GM12878 (cell line): ENCODE measurements around the gene LHFPL5. TPM values are rescaled to one million over a fixed set of nuclear protein-coding genes. Genes with fewer than 3 reads are reported as not detected.

Source experiments
- ATAC-seq: fragments of 200-7000 bp; cut with Tn5 transposase; 3 replicates; pipeline ENCODE4 v1.9.1; 2020; ENCODE audit warnings: mild to moderate bottlenecking, moderate library complexity
- BruUV-seq: library from RNA; stranded (reverse); fragments of 400-500 nt; replicated peaks from 2 replicates; lab custom pipeline; 2021; lab: Mats Ljungman, UMichigan
- CTCF ChIA-PET: fragments of 300-600 bp; sonication (Branson Sonifier 250); formaldehyde crosslinking; extraction: SDS; loops from one replicate; lab custom pipeline; 2021; ENCODE audit warnings: inconsistent platforms; lab: Yijun Ruan, JAX
- POLR2A ChIA-PET: fragments of 350-600 bp; formaldehyde crosslinking; extraction: SDS; loops from one replicate; lab custom pipeline; 2021; ENCODE audit warnings: inconsistent platforms; lab: Charles Lee
- RAD21 ChIA-PET: fragments of 300-600 bp; sonication (Branson Sonifier 250); formaldehyde crosslinking; loops from one replicate; lab custom pipeline; 2023; ENCODE audit warnings: antibody characterized with exemption; ENCODE audit not compliant: unreplicated experiment; lab: Charles Lee
- SMC1A ChIA-PET: fragments of 300-600 bp; sonication (Branson Sonifier 250); formaldehyde crosslinking; loops from one replicate; lab custom pipeline; 2023; ENCODE audit not compliant: unreplicated experiment, uncharacterized antibody; lab: Charles Lee
- DNase-seq: peaks from one replicate; pipeline ENCODE4 v3.0.0-alpha.2; 2011; ENCODE audit warnings: low read depth, low spot score
- FAIRE-seq: peaks from 3 replicates; lab custom pipeline; 2011; peaks lifted over from hg19 to GRCh38; lab: Jason Lieb, UNC
- H2AFZ ChIP-seq: 2 replicates; pipeline ENCODE4 v1.6.0; 2011; ENCODE audit warnings: low read depth, low read length, control low read depth; ENCODE audit not compliant: control insufficient read depth
- H3K27ac ChIP-seq: 2 replicates; pipeline ENCODE4 v1.5.1; 2011; ENCODE audit warnings: control low read depth; ENCODE audit not compliant: control insufficient read depth, insufficient read depth
- H3K27me3 ChIP-seq, 2 experiments: replicated peaks in 1 of 2; 2 replicates each; pipeline versions ENCODE4 v1.6.0 to v1.6.1; 2011; ENCODE audit warnings: low read length in 1 of 2; ENCODE audit not compliant: control insufficient read depth in 2 of 2, insufficient read depth in 2 of 2
- H3K36me3 ChIP-seq, 2 experiments: 2 replicates each; pipeline ENCODE4 v1.5.1; 2011; ENCODE audit warnings: low read length in 1 of 2; ENCODE audit not compliant: control insufficient read depth in 2 of 2, insufficient read depth in 2 of 2
- H3K4me1 ChIP-seq: 2 replicates; pipeline ENCODE4 v1.6.1; 2011; ENCODE audit warnings: mild to moderate bottlenecking, low read length, moderate library complexity, mixed read lengths; ENCODE audit not compliant: control insufficient read depth, insufficient read depth
- H3K4me2 ChIP-seq: 2 replicates; pipeline ENCODE4 v1.6.0; 2011; ENCODE audit warnings: control low read depth; ENCODE audit not compliant: control insufficient read depth, insufficient read depth
- H3K4me3 ChIP-seq: fragments of 200-600 bp; sonication (generic); 2 replicates; pipeline ENCODE4 v1.5.1; 2016
- H3K79me2 ChIP-seq: 2 replicates; pipeline ENCODE4 v1.6.0; 2011; ENCODE audit warnings: low read length; ENCODE audit not compliant: control insufficient read depth, insufficient read depth
- H3K9ac ChIP-seq: 2 replicates; pipeline ENCODE4 v1.8.0; 2011; ENCODE audit warnings: low read length, control low read depth, mixed read lengths; ENCODE audit not compliant: control insufficient read depth, insufficient read depth
- H3K9me3 ChIP-seq: replicated peaks from 3 replicates; pipeline ENCODE4 v1.5.1; 2011; ENCODE audit warnings: mild to moderate bottlenecking, low read length; ENCODE audit not compliant: control insufficient read depth, insufficient read depth
- H4K20me1 ChIP-seq: 2 replicates; pipeline ENCODE4 v1.6.0; 2011; ENCODE audit not compliant: control insufficient read depth, insufficient read depth
- ASH2L ChIP-seq: fragments of 300-600, 200-600 bp; sonication (generic); IDR thresholded peaks from 2 replicates; pipeline ENCODE4 v1.6.1; 2017; ENCODE audit warnings: low read depth, mild to moderate bottlenecking, borderline replicate concordance
- E4F1 ChIP-seq: fragments of 450-650 bp; IDR thresholded peaks from 2 replicates; pipeline ENCODE4 v1.6.1; 2018; ENCODE audit warnings: borderline replicate concordance, mild to moderate bottlenecking; ENCODE audit not compliant: partially characterized antibody
- ESRRA ChIP-seq: IDR thresholded peaks from 2 replicates; pipeline ENCODE4 v1.6.1; 2012; ENCODE audit warnings: mild to moderate bottlenecking, low read length, improper control_type of control experiment
- IKZF1 ChIP-seq: fragments of 450-650 bp; conservative IDR thresholded peaks from 2 replicates; pipeline ENCODE4 v1.6.1; 2017; ENCODE audit warnings: antibody characterized with exemption, mild to moderate bottlenecking
- IRF3 ChIP-seq: fragments of 450-650 bp; IDR thresholded peaks from 2 replicates; pipeline ENCODE4 v1.6.1; 2014; ENCODE audit warnings: mild to moderate bottlenecking
- IRF4 ChIP-seq: IDR thresholded peaks from 2 replicates; pipeline ENCODE4 v1.6.1; 2011; ENCODE audit warnings: low read depth, low read length
- MTA2 ChIP-seq: fragments of 450-650 bp; IDR thresholded peaks from 2 replicates; pipeline ENCODE4 v1.6.1; 2016; ENCODE audit warnings: low read depth, mild to moderate bottlenecking, moderate library complexity
- NFIC ChIP-seq: IDR thresholded peaks from 2 replicates; pipeline ENCODE4 v1.6.1; 2012; ENCODE audit warnings: low read depth, mild to moderate bottlenecking, inconsistent platforms, low read length, moderate library complexity
- POLR2AphosphoS2 ChIP-seq: IDR thresholded peaks from 2 replicates; pipeline ENCODE4 v1.6.1; 2011; ENCODE audit warnings: low read depth, mild to moderate bottlenecking, low read length, improper control_type of control experiment, moderate library complexity
- POLR2AphosphoS5 ChIP-seq: IDR thresholded peaks from 2 replicates; pipeline ENCODE4 v1.6.1; 2011; ENCODE audit warnings: mild to moderate bottlenecking, low read length, inconsistent platforms
- POU2F2 ChIP-seq: IDR thresholded peaks from 3 replicates; pipeline ENCODE4 v1.6.1; 2011; ENCODE audit warnings: low read depth, mild to moderate bottlenecking, low read length, borderline replicate concordance
- RELA ChIP-seq: fragments of 450-650 bp; IDR thresholded peaks from 2 replicates; pipeline ENCODE4 v1.8.0; 2014; ENCODE audit warnings: borderline replicate concordance; ENCODE audit not compliant: partially characterized antibody
- RFX5 ChIP-seq: IDR thresholded peaks from 2 replicates; pipeline ENCODE4 v1.6.1; 2011; ENCODE audit warnings: low read depth, low read length, improper control_type of control experiment
- SMAD1 ChIP-seq: fragments of 450-650 bp; IDR thresholded peaks from 2 replicates; pipeline ENCODE4 v1.6.1; 2018; ENCODE audit warnings: mild to moderate bottlenecking, low read depth; ENCODE audit not compliant: partially characterized antibody
- STAT3 ChIP-seq: IDR thresholded peaks from 2 replicates; pipeline ENCODE4 v1.6.1; 2011; ENCODE audit warnings: low read depth, low read length, improper control_type of control experiment
- SUZ12 ChIP-seq: fragments of 200-600 bp; sonication (generic); IDR thresholded peaks from one replicate; pipeline ENCODE4 v1.6.1; 2018; ENCODE audit warnings: antibody characterized with exemption, mild to moderate bottlenecking; ENCODE audit not compliant: unreplicated experiment
- USF1 ChIP-seq: IDR thresholded peaks from 2 replicates; pipeline ENCODE4 v1.6.1; 2011; ENCODE audit warnings: borderline replicate concordance, low read depth, mild to moderate bottlenecking, moderate library complexity, mixed read lengths, low read length; ENCODE audit not compliant: insufficient read depth; ENCODE audit errors: extremely low read length
- ZNF217 ChIP-seq: fragments of 450-650 bp; IDR thresholded peaks from 2 replicates; pipeline ENCODE4 v1.6.1; 2017; ENCODE audit warnings: antibody characterized with exemption, mild to moderate bottlenecking
- ZSCAN29 ChIP-seq: fragments of 450-650 bp; IDR thresholded peaks from 2 replicates; pipeline ENCODE4 v1.6.1; 2017; ENCODE audit warnings: mild to moderate bottlenecking, moderate library complexity
- WGBS: methylation state at CpG from one replicate; pipeline ENCODE4 v1.1.6; 2016; ENCODE audit warnings: low lambda C conversion rate; ENCODE audit not compliant: insufficient replicate concordance, insufficient coverage; ENCODE audit errors: missing lambda C conversion rate; 5-methylcytosine and 5-hydroxymethylcytosine counted together
- in situ Hi-C: fragments of 300-500 bp; cut with MboI; formaldehyde crosslinking; loops from 9 replicates; pipeline ENCODE4 v1.14.3; 2018; ENCODE audit warnings: mixed read lengths
- intact Hi-C: fragments of 100-400 bp; cut with micrococcal nuclease; formaldehyde crosslinking; loops from one replicate; pipeline ENCODE4 v1.14.2; 2022; ENCODE audit not compliant: unreplicated experiment
- polyA plus RNA-seq, 11 experiments: library from polyadenylated mRNA; depleted of rRNA in 4 of 11; unstranded in 6 of 11; stranded (reverse) in 5 of 11; fragments of >200 nt; fragmentation: Nextera tagmentation in 4 of 11; fragmentation: Illumina TruSeq in 1 of 11; extraction: Ambion mirVana in 4 of 11; extraction: Trizol in 1 of 11; gene quantifications; 1 replicate in 1 of 11; 2 replicates in 10 of 11; pipeline versions ENCODE4 v1.2.1 to v1.2.3, GENCODE V29; 2011 to 2016; ENCODE audit warnings: inconsistent platforms in 2 of 11, missing spikeins in 2 of 11, low read depth in 1 of 11
- total RNA-seq, 4 experiments: library from RNA; depleted of rRNA in 3 of 4; stranded (reverse); fragments of >200 nt in 3 of 4; fragmentation: Illumina TruSeq in 1 of 4; extraction: Trizol in 1 of 4; gene quantifications; 2 replicates each; pipeline versions ENCODE4 v1.2.1 to v1.2.3, GENCODE V29; 2013 to 2021

The LHFPL5 gene
- total and polyA plus RNA-seq, 10 of the 15 experiments (the other 5 are each of a cell fraction or from before 2014, with no cell fraction given) = 0.11 TPM; not detected in 9

GRCh38 chr6:35794536-35795452 lies 10.4 kb upstream of the LHFPL5 start (continued):
- TF ChIP-seq POLR2AphosphoS2 (no peak), IRF3 (no peak), POU2F2 (no peak), NFIC (no peak), MTA2 (no peak), ZNF217 (no peak), RELA (no peak)

- in situ Hi-C loops = no loop called here
- no peak overlapping the region for H3K27ac ChIP-seq
- no peak for TF ChIP-seq USF1
- TF ChIP-seq SUZ12 = no peak
- TF ChIP-seq ASH2L = no peak
- no peak for TF ChIP-seq STAT3
- no peak for TF ChIP-seq POLR2AphosphoS5
- no peak for TF ChIP-seq E4F1
- no peak for TF ChIP-seq IKZF1
- no peak for TF ChIP-seq SMAD1
- no peak for TF ChIP-seq ZSCAN29
- TF ChIP-seq RFX5 = no peak
- no peak for TF ChIP-seq ESRRA
- TF ChIP-seq IRF4 = no peak
These were observed 9.6 kb upstream of the LHFPL5 start for GRCh38 chr6:35795453-35796071.

More at GRCh38 chr6:35795453-35796071, 9.6 kb upstream of the LHFPL5 start:
- no peaks in the 10 kb centered on the region for H3K79me2 ChIP-seq
- BruUV-seq = no TSS peak
- peaks cover 0 to 1% of the 10 kb centered on the region in 2 experiments; a peak in 1 of 4 replicates for H3K27me3 ChIP-seq
- whole genome bisulfite sequencing = 27% methylated on average over 11 of the region's 11 CpGs
- no peak overlapping the region for H3K4me2 ChIP-seq
- intact Hi-C loops = no loop called here
- H3K9me3 ChIP-seq = no peaks in the 10 kb centered on the region
- ATAC-seq (no peak), FAIRE-seq (no peak), DNase-seq (no peak)
- H3K4me1 ChIP-seq = no peaks in the 10 kb centered on the region
- ChIA-PET POLR2A (no interaction called here), SMC1A (no interaction called here), RAD21 (no interaction called here), CTCF (no interaction called here)
- no peaks in the 10 kb centered on the region for H4K20me1 ChIP-seq
- H3K36me3 ChIP-seq = no peaks in the 10 kb centered on the region
- no peak overlapping the region for H2AFZ ChIP-seq
- no peak overlapping the region for H3K9ac ChIP-seq
- H3K4me3 ChIP-seq = no peak overlapping the region
